Heart right ventricle (tissue), 16 donors: Measurements from ENCODE around the gene BLVRA. TPM values are rescaled to one million over a fixed set of nuclear protein-coding genes. Genes with fewer than 3 reads are reported as not detected.

Experiments
- ATAC-seq, 8 donors: fragments of 200-7000 bp; cut with Tn5 transposase; one replicate each; pipeline ENCODE4 v1.9.1; 2020; ENCODE audit warnings: mild to moderate bottlenecking in 8 of 8, moderate library complexity in 8 of 8, moderate number of reproducible peaks in 1 of 8
- DNase-seq, 2 donors: peaks; one replicate each; pipeline ENCODE4 v3.0.0-alpha.2; 2020
- H3K27ac ChIP-seq, 10 donors: fragments of 200-600 bp; sonication (generic) in 2 of 10; one replicate each; pipeline versions ENCODE4 v1.5.0 to v1.8.0; 2020 to 2022; ENCODE audit warnings: mild to moderate bottlenecking in 3 of 10
- H3K27me3 ChIP-seq, 7 donors: fragments of 200-600 bp; one replicate each; pipeline ENCODE4 v1.8.0; 2021 to 2022; ENCODE audit warnings: mild to moderate bottlenecking in 2 of 7
- H3K36me3 ChIP-seq, 9 donors: fragments of 200-600 bp; sonication (generic) in 1 of 9; one replicate each; pipeline versions ENCODE4 v1.5.0 to v1.8.0; 2020 to 2022; ENCODE audit warnings: mild to moderate bottlenecking in 2 of 9
- H3K4me1 ChIP-seq, 9 donors: fragments of 200-600 bp; sonication (generic) in 1 of 9; one replicate each; pipeline versions ENCODE4 v1.5.0 to v1.8.0; 2020 to 2022; ENCODE audit warnings: mild to moderate bottlenecking in 4 of 9
- H3K4me3 ChIP-seq, 10 donors: fragments of 200-600 bp; sonication (generic) in 2 of 10; one replicate each; pipeline versions ENCODE4 v1.5.0 to v1.8.0; 2020 to 2022; ENCODE audit warnings: mild to moderate bottlenecking in 7 of 10, moderate library complexity in 2 of 10
- H3K9me3 ChIP-seq, 11 donors: fragments of 200-600 bp in 10 of 11; sonication (generic) in 2 of 11; one replicate each; pipeline versions ENCODE4 v1.5.0 to v1.8.0; 2013 to 2022; ENCODE audit warnings: mild to moderate bottlenecking in 2 of 11, control low read depth in 1 of 11, moderate library complexity in 1 of 11
- CTCF ChIP-seq, 9 donors: fragments of 200-600 bp; sonication (generic) in 2 of 9; IDR thresholded peaks; one replicate each; pipeline versions ENCODE4 v1.5.0 to v1.8.0; 2021 to 2022; ENCODE audit warnings: antibody characterized with exemption in 9 of 9, mild to moderate bottlenecking in 5 of 9, moderate library complexity in 1 of 9
- WGBS, 2 donors: extraction: QIAGEN DNeasy Blood & Tissue Kit; methylation state at CpG; one replicate each; pipeline ENCODE4 v1.1.7; 2013; ENCODE audit warnings: inconsistent platforms in 1 of 2; 5-methylcytosine and 5-hydroxymethylcytosine counted together
- intact Hi-C, 10 donors: fragments of 100-400 bp; cut with DNase I; formaldehyde crosslinking; loops; one replicate each; pipeline versions ENCODE4 v1.11.1 to v1.14.2; 2022
- polyA plus RNA-seq, 2 donors: library from polyadenylated mRNA; stranded (reverse); fragments of 200-250 nt; gene quantifications; one replicate each; pipeline ENCODE4 v1.2.3, GENCODE V29; 2013
- total RNA-seq, 10 donors: library from RNA; stranded (reverse); fragmentation: NEBNext Ultra II Directional in 3 of 10; extraction: Animal tissue kit (Norgen Biotek cat#: 25700) in 3 of 10; gene quantifications; one replicate each; pipeline versions ENCODE4 v1.2.1 to v1.2.4, GENCODE V29; 2021 to 2023
- donor health status: Arrhythmogenic right ventricular cardiomyopathy.
- donor health status: ischemic (EF 13 %, LVEDD 7.1; RV severe dilation, severe dysfunction).
- donor health status: healthy with polysubstance abuse.
- donor health status: DM: no; HTN: yes; CAD: no.
- donor health status: DM: no; HTN: no; CAD: no.
- donor health status: ischemic (EF 25% LVEDD 6.9; RV normal size, moderate dysfunction).
- donor health status: ischemic (EF 25% LVEDD 5.7; RV mildly dilated, moderate dysfunction).
- donor health status: healthy.
- donor health status: DM: yes; HTN: yes; CAD: no.
- donor health status: Ischemic cardiomyopathy.
- donor health status: ischemic (EF 35%, LVEDD 5.7; RV mildly dilated, moderate dysfunction).
- donor health status: nonischemic (EF 11% LVEDD 7.7; RV severe dilation, severe dysfunction).
- donor health status: DM: yes; HTN: yes; CAD: no.
- donor health status: PGD.
- donor health status: ischemic (EF 29% LVEDD 5.4; RV normal size, mild dysfunction).
- donor health status: nonischemic (EF 23%, LVEDD 6.1; RV moderate dilation, normal function).

Gene BLVRA
- total and polyA plus RNA-seq, 12 donors, result 39.4 to 68.9 (median 46.1) TPM

DNA sequence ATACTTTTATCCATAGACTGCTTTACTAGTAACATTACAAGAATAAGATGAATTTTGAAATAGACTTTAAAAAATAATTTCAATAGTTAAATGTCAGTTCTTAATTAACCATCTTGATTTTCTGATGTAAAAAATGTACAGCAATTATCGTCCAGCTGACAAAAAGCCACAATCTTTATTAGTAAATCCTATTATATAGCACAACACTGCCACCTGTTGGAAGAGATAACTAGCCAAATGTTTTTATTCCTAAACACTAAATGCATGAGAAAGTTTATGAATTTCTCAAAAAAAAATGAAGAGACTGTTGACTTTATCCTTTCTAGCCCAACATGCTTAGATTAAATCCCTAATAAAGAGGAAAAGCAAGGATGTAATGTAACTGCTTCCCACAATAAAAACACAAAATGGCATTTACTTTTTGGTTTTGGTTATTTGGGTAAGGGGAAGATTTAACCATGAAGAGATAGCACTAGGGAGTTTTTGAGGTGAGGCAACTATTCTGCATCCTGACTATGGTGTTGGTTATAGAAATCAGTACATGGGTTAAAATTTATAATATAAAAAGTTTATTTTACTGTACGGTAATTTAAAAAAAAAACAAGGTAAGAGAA lies 37.2 kb upstream of the BLVRA start:
- H3K4me3 ChIP-seq, result no peak overlapping the region
- H3K27me3 ChIP-seq, result no peaks in the 10 kb centered on the region
- ATAC-seq (no peak), DNase-seq (peak in 1 of 2 donors; percentile 16)
- H3K27ac ChIP-seq, result no peak overlapping the region
- no peaks in the 10 kb centered on the region for H3K9me3 ChIP-seq
- H3K4me1 ChIP-seq, result peaks cover 0 to 26% (median 7%) of the 10 kb centered on the region in 9 donors
- no peaks in the 10 kb centered on the region for H3K36me3 ChIP-seq
- WGBS, 2 donors, result 41 to 44% methylated on average over 2 of the region's 2 CpGs
- TF ChIP-seq CTCF (IDR thresholded peaks at IDR 0.05), result peak; percentile 48 to 82 (median 75)
- intact Hi-C loops, result loop anchor here in 7 of 10 donors (1.0 to 10.0 kb wide), 9 partner anchors 114 to 786 kb away; partner anchors contain the start of genes STK17A (in 6 of the 7), MRPL32 (in 1 of the 7) and PSMA2 (in 1 of the 7)

- H3K4me3 ChIP-seq, result no peak overlapping the region
- no peaks in the 10 kb centered on the region for H3K27me3 ChIP-seq
- DNase-seq (no peak), ATAC-seq (no peak)
- no peak for TF ChIP-seq CTCF (IDR thresholded peaks at IDR 0.05)
- no peaks in the 10 kb centered on the region for H3K36me3 ChIP-seq
- intact Hi-C loops, result loop anchor here in 5 of 10 donors (5.0 to 10.0 kb wide), 5 partner anchors 112 to 788 kb away; partner anchors contain the start of genes STK17A (in 4 of the 5), MRPL32 (in 1 of the 5) and PSMA2 (in 1 of the 5)
- H3K4me1 ChIP-seq, result peaks cover 0 to 40% (median 23%) of the 10 kb centered on the region in 9 donors
- no peak overlapping the region for H3K27ac ChIP-seq
- no peaks in the 10 kb centered on the region for H3K9me3 ChIP-seq
These were observed 35.5 kb upstream of the BLVRA start for GRCh38 chr7:43723007-43723341.

GRCh38 chr7:43725251-43725650 lies 33.2 kb upstream of the BLVRA start:
- no peak overlapping the region for H3K27ac ChIP-seq
- intact Hi-C loops, result loop anchor here in 3 of 10 donors (5.0 to 10.0 kb wide), 5 partner anchors 110 to 790 kb away; partner anchors contain the start of genes MRPL32 (in 1 of the 3), PSMA2 (in 1 of the 3) and STK17A (in 1 of the 3)
- ATAC-seq (no peak), DNase-seq (no peak)
- no peak for TF ChIP-seq CTCF (IDR thresholded peaks at IDR 0.05)
- H3K9me3 ChIP-seq, result no peaks in the 10 kb centered on the region
- no peaks in the 10 kb centered on the region for H3K27me3 ChIP-seq
- H3K4me1 ChIP-seq, result peaks cover 0 to 53% (median 35%) of the 10 kb centered on the region in 9 donors
- WGBS, 2 donors, result 88 to 91% methylated on average over 3 of the region's 3 CpGs
- H3K4me3 ChIP-seq, result no peak overlapping the region
- no peaks in the 10 kb centered on the region for H3K36me3 ChIP-seq

DNA sequence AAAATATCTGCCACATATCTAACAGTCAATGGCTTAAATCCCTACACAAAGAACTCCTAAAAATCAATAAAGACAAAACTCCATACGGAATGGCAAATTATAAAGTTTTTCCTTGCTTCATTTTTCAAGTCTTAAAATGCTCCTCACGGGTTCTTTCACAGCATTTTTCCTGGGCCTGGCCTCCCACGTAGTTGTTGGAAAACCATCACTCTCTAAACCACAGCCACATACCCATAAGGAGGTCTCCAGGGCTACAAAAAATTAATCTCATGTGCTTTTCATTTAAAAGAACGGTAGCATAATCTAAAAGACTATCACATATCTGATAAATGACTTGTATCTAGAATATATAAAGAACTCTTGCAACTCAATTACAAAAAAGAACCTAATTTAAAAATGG lies 32.0 kb upstream of the BLVRA start:
- intact Hi-C loops, result loop anchor here in 4 of 10 donors (2.0 to 10.0 kb wide), 6 partner anchors 108 to 792 kb away; partner anchors contain the start of genes MRPL32 (in 1 of the 4), PSMA2 (in 1 of the 4) and STK17A (in 1 of the 4)
- H3K4me1 ChIP-seq, result peaks cover 0 to 54% (median 36%) of the 10 kb centered on the region in 9 donors
- WGBS, 2 donors, result 60 to 68% methylated on average over 4 of the region's 4 CpGs
- no peaks in the 10 kb centered on the region for H3K36me3 ChIP-seq
- ATAC-seq (no peak), DNase-seq (no peak)
- H3K27me3 ChIP-seq, result no peaks in the 10 kb centered on the region
- no peaks in the 10 kb centered on the region for H3K9me3 ChIP-seq
- H3K4me3 ChIP-seq, result no peak overlapping the region
- no peak for TF ChIP-seq CTCF (IDR thresholded peaks at IDR 0.05)
- peak overlapping the region in 1 of 10 donors; percentile 19 for H3K27ac ChIP-seq
